Measurements from ENCODE around the gene NKAPL. TPM values are rescaled to one million over a fixed set of nuclear protein-coding genes. Genes with fewer than 3 reads are reported as not detected.

Gene NKAPL
- total and polyA plus RNA-seq, 2 of the 13 experiments (the other 11 are each of a cell fraction or from before 2014, with no cell fraction given), result not detected

- TF ChIP-seq MAZ (IDR thresholded peaks at IDR 0.05; ENCODE audit: borderline replicate concordance, low read depth, low read length) (peak; percentile 59; the same call in 1 of the 2 replicates), MAZ (CRISPR knock-in tag; IDR thresholded peaks at IDR 0.05; ENCODE audit: low read depth) (peak; percentile 92; the same call in 1 of the 2 replicates), TP53 (CRISPR knock-in tag; conservative IDR thresholded peaks at IDR 0.05) (no peak), NCOA1 (CRISPR knock-in tag; IDR thresholded peaks at IDR 0.05) (no peak), FIP1L1 (IDR thresholded peaks at IDR 0.05; ENCODE audit: borderline replicate concordance, insufficient read depth, low read depth, low read length) (no peak), FOXA3 (CRISPR knock-in tag; IDR thresholded peaks at IDR 0.05) (peak; percentile 73), SIX4 (CRISPR knock-in tag; IDR thresholded peaks at IDR 0.05) (0 out of 2 replicates have a peak, but pooled peaks have one; percentile 62), SOX6 (IDR thresholded peaks at IDR 0.05) (no peak), SOX6 (CRISPR knock-in tag; IDR thresholded peaks at IDR 0.05) (peak; percentile 90), FOXK2 (IDR thresholded peaks at IDR 0.05) (no peak), TEAD2 (CRISPR knock-in tag; IDR thresholded peaks at IDR 0.05) (no peak), ZNF256 (CRISPR knock-in tag; conservative IDR thresholded peaks at IDR 0.05) (no peak), PAF1 (CRISPR knock-in tag; IDR thresholded peaks at IDR 0.05) (no peak), SIN3A (IDR thresholded peaks at IDR 0.05; ENCODE audit: borderline replicate concordance, low read depth, low read length) (peak; percentile 93; the same call in 1 of the 2 replicates), ZFP37 (CRISPR knock-in tag; IDR thresholded peaks at IDR 0.05; ENCODE audit: borderline replicate concordance) (no peak), SMYD3 (CRISPR knock-in tag; IDR thresholded peaks at IDR 0.05) (peak; percentile 93), ZNF597 (CRISPR knock-in tag; IDR thresholded peaks at IDR 0.05) (no peak), ZNF615 (CRISPR knock-in tag; IDR thresholded peaks at IDR 0.05; ENCODE audit: borderline replicate concordance) (no peak), NFKB2 (CRISPR knock-in tag; IDR thresholded peaks at IDR 0.05; ENCODE audit: borderline replicate concordance) (peak; percentile 88; the same call in 1 of the 2 replicates), ETV6 (CRISPR knock-in tag; conservative IDR thresholded peaks at IDR 0.05) (peak; percentile 82; the same call in 1 of the 2 replicates)
- TF ChIP-seq, protein P1, sequence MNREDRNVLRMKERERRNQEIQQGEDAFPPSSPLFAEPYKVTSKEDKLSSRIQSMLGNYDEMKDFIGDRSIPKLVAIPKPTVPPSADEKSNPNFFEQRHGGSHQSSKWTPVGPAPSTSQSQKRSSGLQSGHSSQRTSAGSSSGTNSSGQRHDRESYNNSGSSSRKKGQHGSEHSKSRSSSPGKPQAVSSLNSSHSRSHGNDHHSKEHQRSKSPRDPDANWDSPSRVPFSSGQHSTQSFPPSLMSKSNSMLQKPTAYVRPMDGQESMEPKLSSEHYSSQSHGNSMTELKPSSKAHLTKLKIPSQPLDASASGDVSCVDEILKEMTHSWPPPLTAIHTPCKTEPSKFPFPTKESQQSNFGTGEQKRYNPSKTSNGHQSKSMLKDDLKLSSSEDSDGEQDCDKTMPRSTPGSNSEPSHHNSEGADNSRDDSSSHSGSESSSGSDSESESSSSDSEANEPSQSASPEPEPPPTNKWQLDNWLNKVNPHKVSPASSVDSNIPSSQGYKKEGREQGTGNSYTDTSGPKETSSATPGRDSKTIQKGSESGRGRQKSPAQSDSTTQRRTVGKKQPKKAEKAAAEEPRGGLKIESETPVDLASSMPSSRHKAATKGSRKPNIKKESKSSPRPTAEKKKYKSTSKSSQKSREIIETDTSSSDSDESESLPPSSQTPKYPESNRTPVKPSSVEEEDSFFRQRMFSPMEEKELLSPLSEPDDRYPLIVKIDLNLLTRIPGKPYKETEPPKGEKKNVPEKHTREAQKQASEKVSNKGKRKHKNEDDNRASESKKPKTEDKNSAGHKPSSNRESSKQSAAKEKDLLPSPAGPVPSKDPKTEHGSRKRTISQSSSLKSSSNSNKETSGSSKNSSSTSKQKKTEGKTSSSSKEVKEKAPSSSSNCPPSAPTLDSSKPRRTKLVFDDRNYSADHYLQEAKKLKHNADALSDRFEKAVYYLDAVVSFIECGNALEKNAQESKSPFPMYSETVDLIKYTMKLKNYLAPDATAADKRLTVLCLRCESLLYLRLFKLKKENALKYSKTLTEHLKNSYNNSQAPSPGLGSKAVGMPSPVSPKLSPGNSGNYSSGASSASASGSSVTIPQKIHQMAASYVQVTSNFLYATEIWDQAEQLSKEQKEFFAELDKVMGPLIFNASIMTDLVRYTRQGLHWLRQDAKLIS (CRISPR knock-in tag; IDR thresholded peaks at IDR 0.05), result no peak
- TF ChIP-seq, protein P2, sequence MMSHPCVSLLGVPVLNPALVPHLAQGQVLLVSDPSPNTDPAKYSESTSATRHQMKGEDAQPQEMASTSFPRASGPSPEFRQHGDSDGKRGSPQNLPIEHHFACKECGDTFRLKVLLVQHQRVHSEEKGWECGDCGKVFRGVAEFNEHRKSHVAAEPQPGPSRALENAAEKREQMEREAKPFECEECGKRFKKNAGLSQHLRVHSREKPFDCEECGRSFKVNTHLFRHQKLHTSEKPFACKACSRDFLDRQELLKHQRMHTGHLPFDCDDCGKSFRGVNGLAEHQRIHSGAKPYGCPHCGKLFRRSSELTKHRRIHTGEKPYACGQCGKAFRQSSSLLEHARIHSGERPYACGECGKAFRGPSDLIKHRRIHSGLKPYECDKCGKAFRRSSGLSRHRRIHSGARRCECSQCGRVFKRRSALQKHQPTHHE (CRISPR knock-in tag; IDR thresholded peaks at IDR 0.05; ENCODE audit: borderline replicate concordance), result peak; percentile 66; the same call in 1 of the 2 replicates
- TF ChIP-seq, protein P3, sequence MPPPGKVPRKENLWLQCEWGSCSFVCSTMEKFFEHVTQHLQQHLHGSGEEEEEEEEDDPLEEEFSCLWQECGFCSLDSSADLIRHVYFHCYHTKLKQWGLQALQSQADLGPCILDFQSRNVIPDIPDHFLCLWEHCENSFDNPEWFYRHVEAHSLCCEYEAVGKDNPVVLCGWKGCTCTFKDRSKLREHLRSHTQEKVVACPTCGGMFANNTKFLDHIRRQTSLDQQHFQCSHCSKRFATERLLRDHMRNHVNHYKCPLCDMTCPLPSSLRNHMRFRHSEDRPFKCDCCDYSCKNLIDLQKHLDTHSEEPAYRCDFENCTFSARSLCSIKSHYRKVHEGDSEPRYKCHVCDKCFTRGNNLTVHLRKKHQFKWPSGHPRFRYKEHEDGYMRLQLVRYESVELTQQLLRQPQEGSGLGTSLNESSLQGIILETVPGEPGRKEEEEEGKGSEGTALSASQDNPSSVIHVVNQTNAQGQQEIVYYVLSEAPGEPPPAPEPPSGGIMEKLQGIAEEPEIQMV (CRISPR knock-in tag; IDR thresholded peaks at IDR 0.05; ENCODE audit: low read depth), result peak; percentile 97
Observed at GRCh38 chr6:28225056-28225834, 33.9 kb upstream of the NKAPL start, which contains the start of gene ZSCAN9 (continued).

Measured in HepG2 (cell line).